ENCODE measurements around the gene FLNA. TPM values are rescaled to one million over a fixed set of nuclear protein-coding genes. Genes with fewer than 3 reads are reported as not detected.

FLNA gene
- total and polyA plus RNA-seq, 2 of the 13 experiments (the other 11 are each of a cell fraction or from before 2014, with no cell fraction given) = 83.4 to 174 TPM

GRCh38 chrX:154420402-154420756 is 45.9 kb upstream of the FLNA start:
- no peak for ATAC-seq
- no peaks in the 10 kb centered on the region for H3K79me2 ChIP-seq (ENCODE audit: insufficient read depth, low read length)
- no peak overlapping the region for H2AFZ ChIP-seq (ENCODE audit: low read length)
- POLR2A ChIA-PET = interaction anchor here (1.1 to 1.9 kb wide), 3 partner anchors 9 to 23 kb away, joined by 4 to 5 read pairs (median 5); partner anchors contain the start of genes DNASE1L1, RPL10 and TAFAZZIN
- no peaks in the 10 kb centered on the region for H3K27me3 ChIP-seq (ENCODE audit: control insufficient read depth in 1 of 2, insufficient read depth in 2 of 2, low read length in 2 of 2)
- CTCF ChIA-PET (ENCODE audit: low intra/inter-chr PET ratio, low total read pairs) = no interaction called here
- in situ Hi-C loops (cut with HindIII; ENCODE audit: extremely low pct_ligation_motif_present, low pct_unique_long_range_greater_than_20kb) = loop anchor here (25.0 kb wide), 1 partner anchor 117 kb away; the partner anchor contains the start of genes G6PD and IKBKG
- intact Hi-C loops (cut with micrococcal nuclease; ENCODE audit: unreplicated experiment) = no loop called here
- no peak overlapping the region for H3K27ac ChIP-seq (ENCODE audit: extremely low read length, insufficient read depth, low read length)
- no peak overlapping the region for H3K4me2 ChIP-seq (ENCODE audit: low read depth, low read length)
- BruUV-seq (replicated peaks) = no TSS peak
- H3K9ac ChIP-seq (ENCODE audit: insufficient read depth, low read depth, low read length) = no peak overlapping the region
- no peak overlapping the region for H3K4me3 ChIP-seq (replicated peaks in 1 of 3; ENCODE audit: insufficient read depth in 1 of 3, low read depth in 2 of 3, low read length in 3 of 3)
- H3K4me1 ChIP-seq (ENCODE audit: insufficient read depth, low read length) = no peaks in the 10 kb centered on the region
- DNase-seq (ENCODE audit: low spot score) = no peak
- no CpG with 5 or more reads among the region's 10 CpGs for WGBS (ENCODE audit: low lambda C conversion rate)
- no peaks in the 10 kb centered on the region for H4K20me1 ChIP-seq (ENCODE audit: insufficient read depth, low read length)
- FAIRE-seq = no peak
- H3K9me3 ChIP-seq (ENCODE audit: low read length) = no peaks in the 10 kb centered on the region
- H3K36me3 ChIP-seq (replicated peaks in 1 of 2; ENCODE audit: control insufficient read depth in 1 of 2, insufficient read depth in 2 of 2, low read length in 2 of 2) = no peaks in the 10 kb centered on the region
- no peak for TF ChIP-seq ETV5 (CRISPR knock-in tag; IDR thresholded peaks at IDR 0.05; ENCODE audit: borderline replicate concordance)
- TF ChIP-seq ZNF572 (CRISPR knock-in tag; IDR thresholded peaks at IDR 0.05) = no peak
- TF ChIP-seq ZGPAT (CRISPR knock-in tag; IDR thresholded peaks at IDR 0.05) = no peak
- no peak for TF ChIP-seq ZNF678 (CRISPR knock-in tag; IDR thresholded peaks at IDR 0.05)
- no peak for TF ChIP-seq TBX3 (IDR thresholded peaks at IDR 0.05; ENCODE audit: borderline replicate concordance)
- no peak for TF ChIP-seq FUBP1 (CRISPR knock-in tag; IDR thresholded peaks at IDR 0.05; ENCODE audit: borderline replicate concordance)
- TF ChIP-seq SCMH1 (CRISPR knock-in tag; IDR thresholded peaks at IDR 0.05; ENCODE audit: borderline replicate concordance) = no peak
- TF ChIP-seq HNF1B (CRISPR knock-in tag; IDR thresholded peaks at IDR 0.05) = no peak
- TF ChIP-seq KDM1A (CRISPR knock-in tag; IDR thresholded peaks at IDR 0.05) = no peak
- no peak for TF ChIP-seq HMGA1 (CRISPR knock-in tag; conservative IDR thresholded peaks at IDR 0.05)
- TF ChIP-seq ZFP36L1 (CRISPR knock-in tag; IDR thresholded peaks at IDR 0.05) = no peak
- no peak for TF ChIP-seq SPEN (CRISPR knock-in tag; IDR thresholded peaks at IDR 0.05; ENCODE audit: low read depth)
- TF ChIP-seq PLRG1 (conservative IDR thresholded peaks at IDR 0.05) = no peak
- TF ChIP-seq ZBTB37 (CRISPR knock-in tag; IDR thresholded peaks at IDR 0.05) = no peak
- no peak for TF ChIP-seq MED1 (CRISPR knock-in tag; IDR thresholded peaks at IDR 0.05)
- no peak for TF ChIP-seq GRHL1 (CRISPR knock-in tag; conservative IDR thresholded peaks at IDR 0.05)
- no peak for TF ChIP-seq AGO1 (IDR thresholded peaks at IDR 0.05; ENCODE audit: low read depth, low read length, poor library complexity, severe bottlenecking)
- no peak for TF ChIP-seq LCORL (IDR thresholded peaks at IDR 0.05)
- no peak for TF ChIP-seq LCORL (CRISPR knock-in tag; IDR thresholded peaks at IDR 0.05)

Data from HepG2 (cell line).